Kidney glomerular epithelial cell (primary cell): ENCODE data around the gene PRKAG2.

ENCODE experiments used
- DNase-seq: peaks from one replicate; lab custom pipeline; 2025; lab: John Stamatoyannopoulos, UW

Gene PRKAG2

DNA sequence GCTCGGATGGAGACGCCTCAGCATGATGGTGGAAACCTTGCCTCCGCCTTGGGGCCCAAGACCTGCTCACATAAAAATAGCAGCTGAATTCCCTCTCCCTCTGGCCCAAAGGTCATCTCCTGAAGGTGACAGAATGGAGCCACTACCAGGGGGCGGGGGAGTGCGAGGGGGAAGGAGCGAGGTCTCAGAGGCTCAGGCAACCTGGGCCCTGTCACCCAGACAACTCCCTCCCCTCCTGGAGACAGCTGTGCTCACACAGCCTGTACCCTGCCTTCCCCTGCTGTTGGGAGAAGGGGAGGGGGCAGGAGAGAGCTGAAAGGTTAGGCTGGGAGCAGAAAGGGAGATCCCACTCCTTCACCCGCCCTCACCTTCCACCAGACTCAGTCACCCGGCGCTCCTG is 184.2 kb downstream of the PRKAG2 start:
- DNase-seq = no peak

DNA sequence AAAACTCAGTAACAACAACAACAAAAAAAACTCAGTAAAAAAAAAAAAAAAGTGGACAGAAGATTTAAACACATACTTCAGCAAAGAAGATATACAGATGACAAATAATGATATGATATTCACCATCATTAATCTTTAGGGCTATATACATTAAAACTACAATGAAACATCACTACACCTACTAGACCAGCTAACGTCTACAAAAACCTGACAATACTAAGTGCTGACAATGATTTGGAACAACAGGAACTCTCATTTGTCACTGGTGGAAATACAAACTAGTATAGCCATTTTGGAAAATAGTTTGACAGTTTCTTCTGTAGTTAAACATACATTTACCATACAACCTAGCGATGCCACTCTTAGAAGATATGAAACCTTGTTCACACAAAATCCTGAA is 185.5 kb downstream of the PRKAG2 start:
- no peak for DNase-seq

DNA sequence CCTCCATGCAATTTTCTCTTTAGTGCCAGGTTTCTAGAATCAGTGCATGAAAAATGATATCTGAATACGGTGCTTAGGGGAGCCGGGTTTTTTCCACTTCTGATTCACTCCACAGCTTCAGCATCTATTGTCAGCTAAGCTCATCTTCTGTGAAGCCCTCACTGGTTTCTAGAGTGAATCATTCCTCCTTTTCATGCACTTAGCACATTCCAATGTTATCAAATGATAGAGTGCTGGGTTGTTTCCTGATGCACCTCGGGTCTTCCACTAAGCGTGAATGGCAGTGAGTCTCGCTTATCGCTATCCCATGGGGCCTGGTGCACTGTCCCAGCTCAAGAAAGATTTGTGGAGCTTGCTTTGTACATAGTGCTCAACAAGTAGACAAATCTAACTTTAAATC is 186.3 kb downstream of the PRKAG2 start:
- DNase-seq = peak; percentile 85

DNA sequence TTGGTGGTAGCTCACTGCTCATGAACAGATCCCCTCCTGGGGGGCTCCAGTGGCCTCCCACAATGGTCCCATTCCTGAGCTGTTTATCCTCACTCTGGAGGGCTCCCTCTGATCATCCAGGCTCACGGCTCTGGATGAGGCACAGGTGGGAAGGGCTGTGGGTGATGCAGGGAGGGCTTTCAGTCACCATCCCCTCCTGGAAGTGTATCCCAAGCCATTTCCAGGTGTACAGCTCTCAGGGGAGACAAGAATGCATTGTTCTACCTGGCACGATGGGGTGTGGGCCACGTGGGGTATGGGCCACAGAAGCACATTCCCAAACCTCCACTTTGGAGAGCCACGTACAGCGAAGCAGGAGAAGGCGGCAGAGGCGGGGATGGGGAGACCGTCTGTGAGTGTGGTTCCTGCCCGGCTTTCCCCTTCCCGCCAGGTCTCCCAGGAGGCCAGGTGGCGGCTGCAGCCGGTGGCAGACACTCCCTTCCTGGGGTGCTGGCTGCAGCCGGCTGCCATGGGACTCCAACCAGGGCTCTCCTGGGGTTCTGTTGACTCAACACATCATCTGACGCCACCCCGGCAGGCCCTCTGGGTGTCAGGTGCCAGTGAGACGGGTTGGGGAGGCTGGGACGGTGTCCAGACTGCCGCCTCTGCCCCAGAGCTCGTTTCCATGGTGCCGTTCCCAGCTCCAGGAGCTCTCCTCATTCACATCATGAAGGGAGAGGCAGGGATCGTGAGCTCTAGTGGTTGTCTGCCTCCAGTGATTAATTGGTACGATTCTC is 187.5 kb downstream of the PRKAG2 start:
- no peak for DNase-seq

DNA sequence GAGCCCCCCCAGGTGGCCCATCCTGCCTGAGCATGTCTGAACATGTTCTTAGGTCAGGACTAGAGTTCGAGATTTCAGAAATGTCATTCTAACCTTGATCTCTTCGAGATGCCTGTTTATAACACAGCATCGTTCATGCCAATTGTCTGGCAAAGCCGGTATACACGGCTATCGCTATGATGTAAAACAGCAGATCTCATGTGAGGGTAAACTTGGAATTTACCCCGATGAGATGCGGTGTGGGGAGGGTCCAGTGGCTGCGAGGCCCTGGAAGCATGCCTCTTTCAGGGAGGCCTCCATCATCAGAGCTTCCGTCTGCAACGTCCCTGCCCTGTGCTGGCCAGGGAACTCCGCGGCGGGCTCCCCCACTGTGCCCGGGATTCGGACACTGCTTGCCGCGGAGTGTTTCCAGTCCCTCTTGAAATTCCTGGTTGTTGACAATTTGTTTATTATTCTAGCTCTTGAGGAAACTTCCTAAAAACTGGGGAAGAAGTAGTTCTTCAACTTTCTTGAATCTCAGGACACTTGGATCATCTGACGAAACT is 188.6 kb downstream of the PRKAG2 start:
- no peak for DNase-seq

DNA sequence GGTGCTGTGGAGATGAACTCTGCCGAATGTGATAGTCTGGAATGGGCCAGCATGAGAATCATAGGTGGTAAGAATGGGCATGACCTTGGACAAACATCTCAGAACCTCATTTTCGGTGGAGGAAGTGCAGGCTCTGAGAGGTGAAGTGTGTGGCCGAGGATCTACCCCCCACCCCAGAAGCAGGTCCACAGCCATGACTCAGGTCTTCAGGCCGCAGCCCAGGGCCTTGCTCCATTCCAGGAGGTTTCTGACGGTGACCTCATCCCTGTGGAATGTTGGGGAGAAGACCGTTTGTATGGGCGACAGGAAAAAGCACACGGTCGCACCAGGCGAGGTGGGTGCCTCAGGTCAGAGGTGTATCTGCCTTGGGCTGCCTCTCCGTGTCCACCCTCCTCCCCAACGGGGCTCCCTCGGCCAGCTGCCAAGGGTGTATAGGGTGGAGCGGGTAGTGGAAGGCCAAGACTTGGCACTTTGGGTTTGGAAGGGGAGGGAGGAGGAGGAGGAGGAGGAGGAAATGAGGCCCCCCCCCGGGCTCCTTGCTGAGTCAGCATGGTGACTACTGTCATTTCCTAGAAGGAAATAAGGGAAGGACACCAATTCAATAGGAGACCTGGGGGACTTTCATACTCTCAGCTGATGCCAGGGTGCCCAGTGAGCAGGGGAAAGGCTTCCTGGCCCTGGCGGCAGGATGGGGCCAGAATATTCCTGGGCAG is 189.2 kb downstream of the PRKAG2 start:
- peak; percentile 95 for DNase-seq

DNA sequence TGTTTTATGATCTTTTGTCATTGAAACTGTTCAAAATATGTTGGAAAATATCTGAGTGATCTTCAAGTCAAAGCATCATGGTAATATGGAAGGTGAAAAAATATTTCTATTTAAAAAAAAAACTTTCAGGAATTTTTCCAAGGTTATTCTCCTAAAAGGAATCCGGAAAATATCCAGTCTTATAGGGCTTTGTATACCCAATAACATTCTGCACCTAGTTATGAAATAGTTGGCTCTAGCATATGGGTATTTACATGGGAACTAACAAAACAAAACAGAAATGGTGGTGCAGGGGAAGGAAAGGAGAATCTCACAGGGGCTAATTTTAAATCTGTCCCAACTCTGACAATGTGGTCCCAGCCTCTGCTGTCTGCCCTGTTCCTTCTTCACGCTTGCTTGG is 190.1 kb downstream of the PRKAG2 start:
- DNase-seq = no peak

DNA sequence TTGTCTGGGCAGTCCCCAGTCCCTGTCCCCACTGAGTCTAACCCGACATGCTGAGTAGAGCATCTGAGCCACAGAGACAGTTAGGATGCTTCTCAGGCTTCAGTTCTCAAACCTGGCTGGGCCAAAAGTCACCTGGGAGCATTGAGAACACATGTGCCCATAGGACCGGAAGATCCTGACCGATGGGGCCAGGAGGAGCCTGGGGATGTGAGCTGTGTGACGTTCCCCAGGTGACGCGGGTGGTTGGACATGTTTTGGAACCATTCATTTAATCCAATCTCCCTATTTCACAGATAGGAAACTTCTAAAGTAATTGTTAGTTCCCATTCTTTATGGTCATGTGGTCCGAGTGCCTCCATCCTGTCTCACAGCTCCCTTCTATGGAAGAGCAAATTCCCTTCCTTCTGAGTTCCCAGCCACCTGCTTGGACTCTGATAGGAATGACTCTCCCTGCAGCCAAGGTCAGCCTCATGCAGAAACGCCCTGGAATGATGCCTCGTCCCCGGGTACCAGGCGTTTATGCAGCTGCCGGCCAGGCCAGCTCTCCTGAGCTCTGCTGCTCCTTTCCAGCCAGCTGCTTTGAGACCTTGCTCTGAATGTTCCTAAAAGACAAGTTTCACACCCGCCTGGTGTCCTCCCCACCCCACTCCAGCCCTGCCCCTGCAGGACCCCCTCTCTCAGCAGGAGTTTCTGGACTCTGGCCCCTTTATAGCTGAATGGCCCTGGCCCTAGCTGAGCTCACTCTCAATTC is 190.7 kb downstream of the PRKAG2 start:
- no peak for DNase-seq

DNA sequence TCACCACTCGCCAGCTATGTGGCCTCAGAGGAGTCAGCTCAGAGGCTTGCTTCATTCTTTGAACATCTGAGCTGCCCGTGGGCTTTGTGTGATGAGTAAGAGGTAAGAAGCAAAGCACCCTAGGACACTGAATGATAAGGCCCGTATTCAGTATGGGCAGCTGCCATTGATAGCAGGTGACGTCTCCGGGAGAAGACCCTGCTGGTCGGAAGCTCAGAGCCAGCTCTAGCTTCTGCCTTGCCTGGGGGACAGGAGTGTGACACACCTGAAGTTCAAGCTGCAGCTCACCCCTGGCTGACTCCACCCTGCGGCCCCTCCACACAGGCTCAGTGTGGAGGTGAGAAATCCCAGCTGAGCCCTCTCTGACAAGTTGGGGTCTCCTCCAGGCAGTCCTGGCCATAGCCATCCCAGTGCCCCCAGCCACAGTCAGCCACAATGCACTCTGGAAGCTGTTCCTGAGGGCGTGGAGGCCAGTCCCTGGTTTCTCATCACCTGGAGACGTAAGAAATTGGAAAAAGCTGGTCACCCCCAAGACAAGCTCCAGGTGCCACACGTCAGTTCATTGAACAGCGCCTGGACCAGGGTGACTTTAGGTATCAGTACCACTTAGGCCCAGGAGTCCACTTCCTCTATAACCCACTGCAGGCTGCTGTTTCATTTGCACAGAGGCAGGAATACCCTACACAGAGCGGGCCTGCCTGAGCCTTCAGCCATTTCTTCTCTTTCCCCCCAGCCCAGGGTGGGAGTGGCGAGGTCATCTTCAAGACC is 192.3 kb downstream of the PRKAG2 start:
- DNase-seq = no peak

DNA sequence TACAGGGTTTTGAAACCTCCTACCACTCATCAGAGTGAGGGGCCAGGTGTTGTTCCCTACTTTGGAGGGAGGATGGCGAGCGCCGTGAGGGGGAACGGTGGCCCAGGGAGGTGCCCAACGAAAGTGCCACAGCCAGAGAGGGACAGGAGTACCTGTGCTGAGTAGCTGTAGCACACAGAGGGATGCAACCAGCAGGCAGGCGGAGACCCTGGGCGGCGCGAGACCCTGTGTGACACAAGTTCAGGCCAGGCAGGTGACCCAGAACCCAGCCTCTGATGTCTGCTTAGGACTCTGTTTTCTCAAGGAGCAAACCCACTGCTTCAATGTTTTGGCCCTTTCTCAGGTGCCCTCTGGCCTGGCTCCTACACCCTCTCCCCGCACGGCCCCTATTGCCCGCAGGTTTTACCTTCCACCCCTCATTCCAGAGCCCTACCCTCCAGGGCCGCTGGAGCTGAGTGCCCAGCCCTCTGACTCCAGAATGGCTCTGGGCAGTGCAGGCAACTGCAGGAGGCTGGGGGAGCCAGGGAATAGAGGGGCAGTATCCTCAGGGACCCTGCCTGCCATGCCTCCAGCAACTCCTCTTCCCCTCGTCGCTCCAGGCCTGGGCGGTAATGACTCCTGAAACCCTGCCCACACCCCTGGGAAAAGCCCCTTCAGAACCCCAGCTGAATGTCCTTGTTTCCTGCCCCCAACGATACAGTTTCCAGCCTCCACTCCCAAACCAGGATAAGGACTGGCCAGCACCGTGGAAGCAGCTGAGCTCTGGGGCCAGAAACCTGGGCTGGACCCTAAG is 193.1 kb downstream of the PRKAG2 start:
- no peak for DNase-seq

DNA sequence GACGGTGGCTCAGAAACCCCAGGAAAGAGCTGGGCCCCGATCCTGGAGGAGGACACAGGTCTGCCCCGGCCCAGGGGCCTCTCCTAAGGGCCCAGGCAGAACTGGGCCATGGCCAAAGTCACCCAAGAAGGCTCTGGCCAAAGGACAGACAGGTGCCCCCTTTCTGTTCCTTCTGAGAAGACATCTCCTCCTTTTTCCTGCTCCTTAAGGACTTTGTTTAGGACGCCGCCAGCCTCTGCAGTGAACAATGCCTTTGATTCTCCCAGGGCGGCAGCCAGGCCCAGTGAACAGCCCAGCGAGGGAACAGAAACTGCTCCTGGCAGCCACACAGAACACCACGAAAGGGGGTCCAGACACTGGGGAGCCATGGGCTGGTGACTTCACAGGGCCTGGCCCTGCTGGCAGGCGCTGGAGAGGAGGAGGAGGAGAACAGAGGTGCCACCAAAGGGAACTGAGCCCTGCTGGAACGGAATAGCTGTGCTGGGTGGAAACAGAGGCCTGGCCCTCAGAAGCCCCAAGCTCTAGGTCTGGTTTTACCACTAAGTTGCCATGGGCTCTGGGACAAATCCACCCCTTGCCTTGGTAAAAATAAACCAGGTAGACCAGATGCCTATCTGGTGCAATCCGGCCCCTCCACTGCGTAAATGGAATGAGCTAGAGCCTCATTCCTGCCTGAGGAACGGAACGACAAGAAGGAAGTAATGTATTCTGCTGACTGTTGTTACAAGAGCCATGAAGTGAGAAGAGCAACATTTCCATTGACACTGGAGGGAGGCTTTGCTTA is 193.9 kb downstream of the PRKAG2 start:
- no peak for DNase-seq

DNA sequence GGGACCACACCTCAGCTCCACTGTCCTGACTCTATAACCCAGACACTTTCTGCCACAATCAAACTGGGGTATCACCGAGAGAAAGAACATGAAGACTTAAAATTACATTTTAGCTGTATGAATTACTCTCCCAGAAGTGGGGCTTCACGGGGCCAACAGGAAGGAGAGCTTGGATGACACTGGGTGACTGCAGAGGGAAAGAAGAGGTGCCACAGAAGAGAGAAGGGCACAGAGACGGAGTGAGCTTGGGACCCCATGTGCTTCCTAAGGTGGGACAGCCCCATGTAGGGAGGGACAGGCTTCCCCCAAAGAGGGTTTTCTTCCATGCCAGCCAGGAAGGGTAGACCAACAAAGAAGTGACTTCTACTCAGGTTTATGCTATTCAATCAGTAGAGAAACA is 195.2 kb downstream of the PRKAG2 start:
- no peak for DNase-seq

DNA sequence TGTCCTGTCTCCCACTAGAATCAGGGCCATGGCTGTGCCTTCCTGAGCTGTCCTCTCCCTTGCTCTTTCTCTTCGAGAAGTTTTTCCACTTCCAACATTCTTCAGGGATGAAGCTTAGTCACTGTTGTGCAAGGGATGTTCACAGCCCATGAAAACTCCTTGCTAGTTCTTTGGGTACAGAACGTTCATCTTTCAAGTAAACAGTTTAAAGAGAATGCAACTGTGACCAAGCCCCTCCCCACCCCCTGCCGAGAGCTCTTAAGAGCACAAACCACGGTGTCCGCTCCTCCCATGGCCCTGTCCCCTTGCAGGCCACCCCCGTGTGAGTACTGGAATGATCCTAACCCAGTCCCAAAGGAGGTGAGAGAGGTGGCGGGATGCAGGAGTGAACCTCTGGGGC is 196.1 kb downstream of the PRKAG2 start:
- DNase-seq = peak; percentile 20

DNA sequence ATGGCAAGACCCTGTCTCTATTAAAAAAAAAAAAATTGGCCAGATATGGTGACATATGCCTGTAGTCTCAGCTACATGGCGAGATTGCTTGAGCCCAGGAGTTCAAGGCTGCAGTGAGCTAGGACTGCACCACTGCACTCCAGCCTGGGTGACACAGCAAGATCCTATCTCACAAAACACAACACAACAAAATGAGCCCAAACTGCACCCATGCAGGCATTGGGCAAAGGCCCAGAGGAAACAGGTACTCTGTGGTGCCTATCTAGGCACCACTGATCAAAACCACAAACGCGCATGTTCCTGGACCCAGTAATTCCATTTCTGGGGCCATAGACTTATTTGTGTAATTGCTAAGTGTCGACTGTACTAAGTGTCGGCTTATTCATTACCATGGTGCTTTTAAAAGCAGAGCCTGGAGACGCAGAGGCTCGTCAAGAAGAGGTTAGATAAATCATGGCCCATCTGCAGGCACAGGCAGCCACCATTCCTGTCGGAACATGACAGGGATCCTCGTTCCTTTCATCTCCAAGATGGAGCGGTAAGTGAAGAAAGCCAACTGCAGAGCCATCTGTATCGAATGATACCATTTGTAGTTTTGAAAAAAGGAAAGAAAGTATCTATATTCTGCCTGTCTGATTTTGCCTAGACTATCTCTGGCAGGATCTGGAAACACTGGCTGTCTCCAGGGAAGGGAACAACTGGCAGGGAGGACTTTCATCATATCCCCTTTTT is 196.9 kb downstream of the PRKAG2 start:
- no peak for DNase-seq

DNA sequence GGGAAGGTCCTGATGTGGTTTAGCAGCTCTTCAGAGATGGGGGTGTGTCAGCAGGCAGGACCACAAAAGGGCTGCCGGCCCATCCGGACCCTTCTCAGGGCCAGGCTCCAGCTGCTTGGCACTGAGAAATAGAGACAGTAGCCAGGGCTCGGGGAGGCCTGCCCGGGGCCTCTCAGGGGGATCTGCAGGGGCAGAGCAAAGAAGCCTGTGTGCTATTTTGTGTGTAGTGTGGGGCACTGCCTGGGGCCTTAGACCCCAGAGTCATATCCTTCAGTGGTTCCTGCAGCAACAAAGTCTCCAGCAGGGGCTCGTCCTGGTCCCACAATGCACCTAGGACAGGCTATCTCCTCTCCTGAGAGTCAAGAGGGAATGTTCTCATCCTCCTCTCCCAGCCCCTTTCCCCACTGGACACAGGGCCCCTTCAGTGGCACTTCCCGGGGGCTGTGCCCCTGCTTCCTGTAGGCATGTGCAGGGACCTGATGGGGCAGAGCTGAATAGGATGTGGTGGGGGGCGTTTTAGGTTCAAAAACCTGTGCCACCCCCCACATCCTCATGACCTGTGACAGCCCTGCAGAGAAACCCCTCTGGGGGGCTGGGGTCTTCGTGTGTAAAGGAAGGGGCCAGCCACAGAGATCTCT is 197.7 kb downstream of the PRKAG2 start:
- DNase-seq = no peak

DNA sequence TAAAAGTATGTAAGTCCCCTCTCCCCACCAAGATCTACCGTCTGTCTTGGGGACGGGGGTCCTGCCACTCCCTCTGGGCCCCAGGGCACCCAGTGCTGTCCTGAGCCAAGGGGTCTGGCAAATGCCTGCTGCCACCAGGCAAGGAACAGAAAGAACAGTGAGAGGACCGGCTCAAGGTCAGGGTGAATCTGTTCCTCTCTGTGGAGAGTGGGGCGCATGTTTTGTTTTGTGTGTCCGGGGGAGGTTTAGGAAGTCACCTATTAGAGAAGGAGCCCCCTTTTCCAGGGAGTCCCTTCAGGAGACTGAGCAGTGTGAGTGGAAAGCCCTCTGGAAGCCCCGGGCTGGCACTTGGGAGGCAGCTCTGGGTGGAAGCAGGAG is 198.7 kb downstream of the PRKAG2 start:
- no peak for DNase-seq

DNA sequence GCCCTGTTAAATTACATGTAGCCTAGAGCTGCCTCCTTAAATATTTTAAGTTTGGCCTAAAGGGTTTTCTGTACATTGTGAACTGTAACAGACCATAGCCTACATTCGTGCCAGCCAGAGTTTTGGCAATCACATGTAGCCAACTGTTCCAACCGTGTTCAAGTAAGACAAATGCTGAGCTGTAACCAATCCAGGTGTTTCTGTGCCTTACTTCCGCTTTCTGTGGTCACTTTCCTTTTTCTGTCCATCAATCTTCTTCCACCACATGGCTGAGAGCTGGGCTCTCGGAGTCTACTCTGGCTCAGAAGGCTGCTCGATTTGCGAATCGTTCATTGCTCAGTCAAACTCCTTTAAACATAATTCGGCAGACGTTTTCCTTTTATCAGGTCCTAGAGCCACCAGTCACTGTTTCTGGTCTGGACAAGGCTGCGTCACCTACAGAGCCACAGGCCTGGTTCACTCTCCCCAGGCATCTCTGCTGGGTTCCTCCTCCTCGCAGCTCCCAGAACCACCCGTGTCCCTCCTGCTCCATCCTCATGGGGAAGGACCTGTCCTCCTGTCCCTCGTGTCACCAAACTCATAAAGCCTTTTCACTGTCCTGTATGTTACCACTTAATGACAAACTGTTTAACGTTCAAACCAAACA is 199.2 kb downstream of the PRKAG2 start:
- DNase-seq = no peak

DNA sequence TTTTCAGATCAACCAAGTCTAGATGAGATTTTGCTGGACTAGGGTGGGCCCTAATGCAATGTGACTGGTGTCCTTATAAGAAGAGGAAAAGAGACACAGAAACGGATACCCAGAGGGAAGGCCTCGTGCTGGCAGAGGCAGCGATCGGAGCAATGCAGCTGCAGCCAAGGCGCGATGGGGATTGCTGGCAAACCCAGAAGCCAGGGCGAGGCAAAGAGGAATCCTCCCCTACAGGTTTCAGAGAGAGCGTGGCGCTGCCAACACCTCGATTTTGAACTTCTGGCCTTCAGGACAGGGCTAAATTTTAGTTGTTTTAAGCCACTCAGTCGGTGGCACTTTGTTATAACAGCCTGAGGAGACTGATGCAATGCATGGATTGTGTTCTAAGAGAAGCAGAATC is 200.2 kb downstream of the PRKAG2 start:
- no peak for DNase-seq
